Parathyroid adenoma (tissue), 2 donors: Measurements from ENCODE around the gene RALGAPA1.
"Not testable (repeated sequence)": the region's sequence is repeated elsewhere in the genome, so short reads cannot be mapped to it uniquely, and the experiment has no call there.

Source experiments
- H2AFZ ChIP-seq: fragments of 300-600 bp; sonication (generic); one replicate; pipeline ENCODE4 v1.7.0; 2017; ENCODE audit warnings: antibody characterized with exemption, mild to moderate bottlenecking
- H3K27ac ChIP-seq: fragments of 300-600 bp; sonication (generic); one replicate; pipeline ENCODE4 v1.7.0; 2017
- H3K27me3 ChIP-seq: fragments of 300-600 bp; sonication (generic); one replicate; pipeline ENCODE4 v1.7.0; 2017; ENCODE audit warnings: low read length; ENCODE audit not compliant: control insufficient read depth, insufficient read depth
- H3K36me3 ChIP-seq: fragments of 300-600 bp; sonication (generic); one replicate; pipeline ENCODE4 v1.7.0; 2017; ENCODE audit warnings: low read length; ENCODE audit not compliant: control insufficient read depth, insufficient read depth
- H3K4me1 ChIP-seq: fragments of 300-600 bp; sonication (generic); one replicate; pipeline ENCODE4 v1.7.0; 2017; ENCODE audit warnings: control low read depth
- H3K4me2 ChIP-seq: fragments of 300-600 bp; sonication (generic); one replicate; pipeline ENCODE4 v1.7.0; 2017; ENCODE audit warnings: low read length
- H3K4me3 ChIP-seq: fragments of 300-600 bp; sonication (generic); one replicate; pipeline ENCODE4 v1.7.0; 2017; ENCODE audit warnings: low read depth, low read length
- H3K79me2 ChIP-seq: fragments of 300-600 bp; sonication (generic); one replicate; pipeline ENCODE4 v1.7.0; 2017; ENCODE audit warnings: control low read depth
- H3K9ac ChIP-seq: fragments of 300-600 bp; sonication (generic); one replicate; pipeline ENCODE4 v1.7.0; 2017; ENCODE audit warnings: mild to moderate bottlenecking
- H3K9me3 ChIP-seq: fragments of 300-600 bp; sonication (generic); one replicate; pipeline ENCODE4 v1.7.0; 2017; ENCODE audit warnings: low read length; ENCODE audit not compliant: control insufficient read depth
- CTCF ChIP-seq: fragments of 300-600 bp; sonication (generic); IDR thresholded peaks from one replicate; pipeline ENCODE4 v1.7.0; 2017; ENCODE audit warnings: antibody characterized with exemption, mild to moderate bottlenecking
- donor health status: primary hyperparathyroidism.

Gene RALGAPA1

GRCh38 chr14:35632271-35632670, 176.8 kb downstream of the RALGAPA1 start:
- no peak overlapping the region for H3K4me3 ChIP-seq
- H3K79me2 ChIP-seq: no peaks in the 10 kb centered on the region
- no peaks in the 10 kb centered on the region for H3K27me3 ChIP-seq
- H3K4me1 ChIP-seq: no peaks in the 10 kb centered on the region
- TF ChIP-seq CTCF: no peak
- H3K27ac ChIP-seq: no peak overlapping the region
- no peaks in the 10 kb centered on the region for H3K36me3 ChIP-seq
- no peak overlapping the region for H2AFZ ChIP-seq
- no peak overlapping the region for H3K4me2 ChIP-seq
- H3K9me3 ChIP-seq: no peaks in the 10 kb centered on the region
- H3K9ac ChIP-seq: no peak overlapping the region

GRCh38 chr14:35631071-35631805, 177.9 kb downstream of the RALGAPA1 start:
- no peak overlapping the region for H3K9ac ChIP-seq
- no peaks in the 10 kb centered on the region for H3K9me3 ChIP-seq
- no peak overlapping the region for H3K4me3 ChIP-seq
- H3K4me2 ChIP-seq: no peak overlapping the region
- H3K27ac ChIP-seq: no peak overlapping the region
- TF ChIP-seq CTCF: no peak
- no peaks in the 10 kb centered on the region for H3K4me1 ChIP-seq
- no peaks in the 10 kb centered on the region for H3K79me2 ChIP-seq
- H2AFZ ChIP-seq: no peak overlapping the region
- H3K27me3 ChIP-seq: no peaks in the 10 kb centered on the region
- no peaks in the 10 kb centered on the region for H3K36me3 ChIP-seq

DNA sequence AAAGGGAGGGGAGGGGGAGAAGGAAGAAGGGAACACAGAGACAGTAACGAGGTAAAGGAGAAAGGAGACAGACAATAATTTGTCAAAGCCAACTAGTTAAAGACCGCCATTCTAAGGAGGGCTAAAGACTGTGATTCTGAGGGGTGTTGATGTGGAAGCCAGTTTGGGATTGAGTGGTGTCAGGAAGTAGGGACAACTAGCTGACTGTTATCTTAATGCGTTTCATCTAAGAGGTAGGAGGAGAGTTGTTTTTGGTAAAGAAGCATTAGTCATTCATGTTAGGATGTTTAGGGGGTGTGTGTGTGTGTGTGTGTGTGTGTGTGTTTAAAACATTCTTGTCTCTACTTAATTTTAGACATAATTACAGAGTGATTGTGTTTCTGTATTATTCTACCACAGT, 180.1 kb downstream of the RALGAPA1 start:
- Histone ChIP-seq H2AFZ (no peak overlapping the region), H3K27me3 (no peaks in the 10 kb centered on the region), H3K36me3 (no peaks in the 10 kb centered on the region), H3K79me2 (no peaks in the 10 kb centered on the region), H3K4me2 (no peak overlapping the region), H3K4me3 (no peak overlapping the region), H3K9me3 (no peaks in the 10 kb centered on the region), H3K9ac (no peak overlapping the region), H3K4me1 (no peaks in the 10 kb centered on the region), H3K27ac (no peak overlapping the region)
- TF ChIP-seq CTCF: no peak

- H3K27me3 ChIP-seq, H3K9me3 ChIP-seq, H3K79me2 ChIP-seq, H3K4me3 ChIP-seq, H3K4me1 ChIP-seq, H3K9ac ChIP-seq, H3K36me3 ChIP-seq, H3K4me2 ChIP-seq, H2AFZ ChIP-seq, H3K27ac ChIP-seq: not testable (repeated sequence)
These were observed 182.1 kb downstream of the RALGAPA1 start for GRCh38 chr14:35626947-35627346.

DNA sequence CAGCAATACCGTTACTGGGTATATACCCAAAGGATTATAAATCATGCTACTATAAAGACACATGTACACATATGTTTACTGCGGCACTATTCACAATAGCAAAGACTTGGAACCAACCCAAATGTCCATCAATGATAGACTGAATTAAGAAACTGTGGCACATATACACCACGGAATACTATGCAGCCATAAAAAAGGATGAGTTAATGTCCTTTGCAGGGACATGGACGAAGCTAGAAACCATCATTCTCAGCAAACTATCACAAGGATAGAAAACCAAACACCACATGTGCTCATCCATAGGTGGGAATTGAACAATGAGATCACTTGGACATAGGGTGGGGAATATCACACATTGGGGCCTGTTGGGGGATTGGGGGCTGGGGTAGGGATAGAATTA, 187.1 kb downstream of the RALGAPA1 start:
- H3K4me3 ChIP-seq, H3K36me3 ChIP-seq, H3K9ac ChIP-seq, H3K4me1 ChIP-seq, H2AFZ ChIP-seq, H3K27ac ChIP-seq, H3K27me3 ChIP-seq, H3K79me2 ChIP-seq, H3K4me2 ChIP-seq, H3K9me3 ChIP-seq: not testable (repeated sequence)

- H3K36me3 ChIP-seq, H3K27me3 ChIP-seq, H3K4me2 ChIP-seq, H3K9ac ChIP-seq, H3K4me3 ChIP-seq, H2AFZ ChIP-seq, H3K9me3 ChIP-seq, H3K27ac ChIP-seq, H3K4me1 ChIP-seq: not testable (repeated sequence)
- peaks cover 12% of the 10 kb centered on the region for H3K79me2 ChIP-seq
These were observed 189.1 kb downstream of the RALGAPA1 start for GRCh38 chr14:35619998-35620397.

DNA sequence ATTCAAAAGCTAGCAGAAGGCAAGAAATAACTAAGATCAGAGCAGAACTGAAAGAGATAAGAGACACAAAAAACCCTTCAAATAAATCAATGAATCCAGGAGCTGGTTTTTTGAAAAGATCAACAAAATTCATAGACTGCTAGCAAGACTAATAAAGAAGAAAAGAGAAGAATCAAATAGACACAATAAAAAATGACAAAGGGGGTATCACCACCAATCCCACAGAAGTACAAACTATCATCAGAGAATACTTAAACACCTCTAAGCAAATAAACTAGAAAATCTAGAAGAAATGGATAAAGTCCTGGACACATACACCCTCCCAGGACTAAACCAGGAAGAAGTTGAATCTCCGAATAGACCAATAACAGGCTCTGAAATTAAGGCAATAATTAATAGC, 189.6 kb downstream of the RALGAPA1 start:
- H3K9me3 ChIP-seq, H3K9ac ChIP-seq, H2AFZ ChIP-seq, H3K27ac ChIP-seq, H3K4me2 ChIP-seq, H3K4me3 ChIP-seq, H3K4me1 ChIP-seq, H3K36me3 ChIP-seq, H3K27me3 ChIP-seq: not testable (repeated sequence)
- H3K79me2 ChIP-seq: peaks cover 12% of the 10 kb centered on the region
